ENCODE measurements around the gene HMGA1. TPM values are rescaled to one million over a fixed set of nuclear protein-coding genes. Genes with fewer than 3 reads are reported as not detected.

The HMGA1 gene
- total and polyA plus RNA-seq, 2 experiments from 2014 or later, result 1,411 to 2,052 TPM

DNA sequence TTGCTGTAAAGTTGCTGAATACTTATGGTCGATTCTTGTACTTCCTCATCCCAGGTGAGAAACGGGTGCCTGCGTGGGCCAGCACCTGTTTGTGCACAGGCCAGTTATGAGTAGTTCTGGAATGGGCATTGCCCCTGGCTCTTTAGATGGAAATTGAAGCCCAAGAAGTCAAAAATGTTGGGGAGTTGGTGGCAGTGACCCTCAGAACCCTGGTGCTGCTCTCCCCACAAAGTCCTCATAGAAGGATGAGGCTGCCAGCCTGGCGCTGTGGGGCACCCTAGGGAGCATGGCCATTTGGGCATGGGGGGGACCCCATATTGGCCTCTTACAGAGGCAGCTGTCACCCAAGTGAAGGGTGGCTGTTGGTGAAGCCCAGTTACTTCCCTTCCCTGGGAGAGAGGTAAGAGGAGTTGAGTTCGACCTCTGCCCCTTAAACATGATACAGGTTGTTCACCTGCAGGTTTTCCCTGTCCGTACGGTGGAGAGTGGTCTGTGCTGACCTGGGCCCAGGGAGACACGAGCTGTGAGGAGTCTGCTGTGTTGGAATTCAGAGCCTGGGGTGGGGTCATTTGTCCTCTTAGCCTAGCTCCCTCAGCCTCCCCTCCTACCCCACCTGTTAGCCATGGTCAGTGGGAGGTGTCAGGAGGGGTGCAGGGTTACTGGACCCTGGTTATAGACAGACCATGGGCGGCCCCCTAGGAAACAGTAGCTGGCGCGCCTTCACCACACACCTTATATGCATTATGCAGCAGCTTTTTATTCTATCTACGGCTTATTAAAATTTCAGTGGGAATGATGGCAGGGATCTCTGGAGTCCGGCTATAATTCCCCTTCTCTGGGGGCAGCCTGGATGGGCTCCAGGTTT, 4.9 kb downstream of the HMGA1 start (continued):
- no peak for TF ChIP-seq ZNF462 (CRISPR knock-in tag; IDR thresholded peaks at IDR 0.05)
- TF ChIP-seq EZH2 (IDR thresholded peaks at IDR 0.05; ENCODE audit: low read depth, unreplicated experiment), result no peak
- TF ChIP-seq REST (IDR thresholded peaks at IDR 0.05; ENCODE audit: unreplicated experiment), result no peak
